ENCODE data around the gene ATG4C. TPM values are rescaled to one million over a fixed set of nuclear protein-coding genes. Genes with fewer than 3 reads are reported as not detected.
"Not testable (repeated sequence)": the region's sequence is repeated elsewhere in the genome, so short reads cannot be mapped to it uniquely, and the experiment has no call there.

ATG4C gene
- total RNA-seq, 2 donors from 2014 or later = 23.8 to 32.8 TPM

DNA sequence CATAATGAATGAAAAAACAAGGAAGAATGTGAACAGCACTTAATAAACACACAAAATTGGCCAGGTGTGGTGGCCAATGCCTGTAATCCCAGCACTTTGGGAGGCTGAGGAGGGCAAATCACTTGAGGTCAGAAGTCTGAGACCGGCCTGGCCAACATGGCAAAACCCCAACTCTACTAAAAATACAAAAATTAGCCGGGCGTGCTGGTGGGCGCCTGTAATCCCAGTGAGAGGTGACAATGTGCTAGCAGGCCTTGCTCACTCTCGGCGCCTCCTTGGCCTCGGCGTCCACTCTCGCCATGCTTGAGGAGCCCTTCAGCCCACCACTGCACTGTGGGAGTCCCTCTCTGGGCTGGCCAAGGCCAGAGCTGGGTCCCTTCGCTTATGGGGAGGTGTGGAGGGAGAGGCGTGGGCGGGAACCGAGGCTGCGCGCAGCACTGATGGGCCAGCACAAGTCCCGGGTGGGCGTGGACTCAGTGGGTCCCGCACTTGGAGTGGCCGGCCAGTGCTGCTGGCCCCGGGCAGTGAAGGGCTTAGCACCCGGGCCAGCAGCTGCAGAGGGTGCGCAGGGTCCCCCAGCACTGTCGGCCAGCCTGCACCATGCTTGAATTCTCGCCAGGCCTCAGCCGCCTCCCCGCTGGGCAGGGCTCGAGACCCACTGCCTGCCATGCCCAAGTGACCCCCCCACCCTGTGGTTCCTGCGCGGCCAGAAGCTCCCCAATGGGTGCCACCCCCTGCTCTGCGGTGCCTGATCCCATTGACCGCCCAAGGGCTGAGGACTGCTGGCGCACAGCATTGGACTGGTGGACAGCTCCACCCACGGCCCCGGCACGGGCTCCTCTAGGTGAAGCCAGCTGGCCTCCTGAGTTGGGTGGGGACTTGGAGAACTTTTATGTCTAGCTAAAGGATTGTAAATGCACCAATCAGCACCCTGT, 30.6 kb upstream of the ATG4C start:
- Histone ChIP-seq H3K27me3 (ENCODE audit: control insufficient read depth, insufficient read depth, low read length, poor library complexity, severe bottlenecking) (no peaks in the 10 kb centered on the region), H3K9ac (ENCODE audit: extremely low read depth, low read length, poor library complexity, severe bottlenecking) (no peak overlapping the region), H3K27ac (ENCODE audit: low read depth, low read length) (no peak overlapping the region), H3K9me3 (ENCODE audit: control insufficient read depth, low read length) (peaks cover 11% of the 10 kb centered on the region), H3K36me3 (ENCODE audit: control insufficient read depth, insufficient read depth, low read length) (no peaks in the 10 kb centered on the region), H3K4me1 (ENCODE audit: control insufficient read depth, insufficient read depth, low read length) (peaks cover 3% of the 10 kb centered on the region), H3K4me3 (ENCODE audit: low read length) (no peak overlapping the region)
- DNase-seq = no peak
- Mint-ChIP-seq H3K4me1 (peaks cover 30% of the 10 kb centered on the region), H3K27ac (no peak overlapping the region), H3K27me3 (ENCODE audit: insufficient read depth) (peaks cover 4% of the 10 kb centered on the region), H3K9me3 (peaks cover 29% of the 10 kb centered on the region), H3K36me3 (ENCODE audit: low read depth) (peaks cover 19% of the 10 kb centered on the region), H3K4me3 (no peak overlapping the region)
- TF ChIP-seq, protein P1, sequence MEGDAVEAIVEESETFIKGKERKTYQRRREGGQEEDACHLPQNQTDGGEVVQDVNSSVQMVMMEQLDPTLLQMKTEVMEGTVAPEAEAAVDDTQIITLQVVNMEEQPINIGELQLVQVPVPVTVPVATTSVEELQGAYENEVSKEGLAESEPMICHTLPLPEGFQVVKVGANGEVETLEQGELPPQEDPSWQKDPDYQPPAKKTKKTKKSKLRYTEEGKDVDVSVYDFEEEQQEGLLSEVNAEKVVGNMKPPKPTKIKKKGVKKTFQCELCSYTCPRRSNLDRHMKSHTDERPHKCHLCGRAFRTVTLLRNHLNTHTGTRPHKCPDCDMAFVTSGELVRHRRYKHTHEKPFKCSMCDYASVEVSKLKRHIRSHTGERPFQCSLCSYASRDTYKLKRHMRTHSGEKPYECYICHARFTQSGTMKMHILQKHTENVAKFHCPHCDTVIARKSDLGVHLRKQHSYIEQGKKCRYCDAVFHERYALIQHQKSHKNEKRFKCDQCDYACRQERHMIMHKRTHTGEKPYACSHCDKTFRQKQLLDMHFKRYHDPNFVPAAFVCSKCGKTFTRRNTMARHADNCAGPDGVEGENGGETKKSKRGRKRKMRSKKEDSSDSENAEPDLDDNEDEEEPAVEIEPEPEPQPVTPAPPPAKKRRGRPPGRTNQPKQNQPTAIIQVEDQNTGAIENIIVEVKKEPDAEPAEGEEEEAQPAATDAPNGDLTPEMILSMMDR (conservative IDR thresholded peaks at IDR 0.05) = no peak
- 94 to 95% methylated on average over 15 to 35 of the region's 35 CpGs for WGBS, 2 experiments (ENCODE audit: insufficient coverage in 1 of 2, insufficient read length in 1 of 2)

DNA sequence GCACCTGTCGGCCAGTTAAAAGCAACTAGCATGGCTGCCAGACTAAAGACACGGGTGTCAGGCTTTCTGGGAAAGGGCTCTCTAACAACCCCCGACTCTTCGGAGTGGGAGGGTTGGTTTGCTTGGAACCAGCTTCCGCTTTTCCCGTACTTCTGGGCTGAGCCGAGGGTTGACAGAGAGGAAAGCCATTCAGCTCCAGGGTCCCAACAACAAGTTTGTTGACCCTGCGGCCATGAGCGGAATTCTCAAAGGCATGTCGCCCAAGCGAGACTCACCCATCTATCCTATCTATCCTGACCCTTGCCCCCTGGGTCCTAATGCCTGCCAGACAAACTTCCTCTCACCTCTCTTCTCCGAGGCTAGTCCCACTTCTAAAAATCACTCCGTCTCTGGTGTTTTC, 29.0 kb upstream of the ATG4C start:
- 57 to 64% methylated on average over 5 to 13 of the region's 13 CpGs for WGBS, 2 experiments (ENCODE audit: insufficient coverage in 1 of 2, insufficient read length in 1 of 2)
- H3K27ac ChIP-seq (ENCODE audit: low read depth, low read length); H3K9me3 ChIP-seq (ENCODE audit: control insufficient read depth, low read length); H3K36me3 ChIP-seq (ENCODE audit: control insufficient read depth, insufficient read depth, low read length); H3K27me3 Mint-ChIP-seq (ENCODE audit: insufficient read depth); H3K9ac ChIP-seq (ENCODE audit: extremely low read depth, low read length, poor library complexity, severe bottlenecking); H3K27ac Mint-ChIP-seq; H3K4me3 ChIP-seq (ENCODE audit: low read length); H3K4me1 ChIP-seq (ENCODE audit: control insufficient read depth, insufficient read depth, low read length); H3K27me3 ChIP-seq (ENCODE audit: control insufficient read depth, insufficient read depth, low read length, poor library complexity, severe bottlenecking): not testable (repeated sequence)
- H3K9me3 Mint-ChIP-seq = peaks cover 25% of the 10 kb centered on the region
- peak overlapping the region; percentile 24 for H3K4me3 Mint-ChIP-seq
- DNase-seq = peak; percentile 69
- H3K36me3 Mint-ChIP-seq (ENCODE audit: low read depth) = peaks cover 16% of the 10 kb centered on the region
- peaks cover 43% of the 10 kb centered on the region for H3K4me1 Mint-ChIP-seq

DNA sequence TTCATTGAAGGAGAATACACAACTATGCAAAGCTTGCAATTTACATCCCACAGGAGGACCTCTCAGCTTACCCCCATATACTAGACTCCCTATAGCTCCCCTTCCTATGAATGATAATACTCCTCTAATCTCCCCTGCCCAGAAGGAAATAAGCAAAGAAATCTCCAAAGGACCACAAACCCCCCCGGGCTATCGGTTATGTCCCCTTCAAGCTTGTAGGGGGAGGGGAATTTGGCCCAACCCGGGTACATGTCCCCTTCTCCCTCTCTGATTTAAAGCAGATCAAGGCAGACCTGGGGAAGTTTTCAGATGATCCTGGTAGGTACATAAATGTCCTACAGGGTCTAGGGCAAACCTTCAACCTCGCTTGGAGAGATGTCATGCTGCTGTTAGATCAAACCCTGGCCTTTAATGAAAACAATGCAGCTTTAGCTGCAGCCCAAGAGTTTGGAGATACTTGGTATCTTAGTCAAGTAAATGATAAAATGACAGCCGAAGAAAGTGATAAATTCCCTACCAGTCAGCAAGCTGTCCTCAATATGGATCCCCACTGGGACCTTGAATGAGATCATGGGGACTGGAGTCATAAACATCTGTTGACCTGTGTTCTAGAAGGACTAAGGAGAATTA, 27.6 kb upstream of the ATG4C start:
- peak overlapping the region; percentile 7 for H3K4me3 Mint-ChIP-seq

DNA sequence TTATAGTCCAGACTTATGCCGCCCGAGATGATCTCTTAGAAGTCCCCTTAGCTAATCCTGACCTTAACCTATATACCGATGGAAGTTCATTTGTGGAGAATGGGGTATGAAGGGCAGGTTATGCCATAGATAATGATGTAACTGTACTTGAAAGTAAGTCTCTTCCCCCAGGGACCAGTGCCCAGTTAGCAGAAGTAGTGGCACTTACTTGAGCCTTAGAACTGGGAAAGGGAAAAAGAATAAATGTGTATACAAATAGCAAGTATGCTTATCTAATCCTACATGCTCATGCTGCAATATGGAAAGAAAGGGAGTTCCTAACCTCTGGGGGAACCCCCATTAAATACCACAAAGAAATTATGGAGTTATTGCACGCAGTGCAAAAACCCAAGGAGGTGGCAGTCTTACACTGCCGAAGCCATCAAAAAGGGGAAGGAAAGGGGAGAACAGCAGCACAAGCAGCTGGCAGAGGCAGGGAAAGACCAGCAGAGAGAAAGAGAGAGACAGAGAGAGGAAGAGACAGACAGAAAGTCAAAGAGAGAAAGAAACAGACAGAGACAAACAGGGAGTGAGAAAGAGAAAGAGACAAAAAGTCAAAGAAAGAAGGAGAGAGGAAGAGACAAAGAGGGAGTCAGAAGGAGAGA, 24.6 kb upstream of the ATG4C start:
- H3K4me3 Mint-ChIP-seq; H3K4me3 ChIP-seq (ENCODE audit: low read length); H3K9ac ChIP-seq (ENCODE audit: extremely low read depth, low read length, poor library complexity, severe bottlenecking); H3K36me3 ChIP-seq (ENCODE audit: control insufficient read depth, insufficient read depth, low read length); H3K27me3 Mint-ChIP-seq (ENCODE audit: insufficient read depth); H3K27me3 ChIP-seq (ENCODE audit: control insufficient read depth, insufficient read depth, low read length, poor library complexity, severe bottlenecking); DNase-seq; H3K4me1 ChIP-seq (ENCODE audit: control insufficient read depth, insufficient read depth, low read length); H3K27ac ChIP-seq (ENCODE audit: low read depth, low read length): not testable (repeated sequence)
- WGBS, 2 experiments (ENCODE audit: insufficient coverage in 1 of 2, insufficient read length in 1 of 2) = 93 to 94% methylated on average over 2 to 3 of the region's 5 CpGs
- peaks cover 20% of the 10 kb centered on the region for H3K9me3 ChIP-seq (ENCODE audit: control insufficient read depth, low read length)
- peaks cover 21% of the 10 kb centered on the region for H3K36me3 Mint-ChIP-seq (ENCODE audit: low read depth)
- H3K4me1 Mint-ChIP-seq = peaks cover 47% of the 10 kb centered on the region
- peak overlapping the region; percentile 74 for H3K27ac Mint-ChIP-seq
- peaks cover 33% of the 10 kb centered on the region for H3K9me3 Mint-ChIP-seq

More for the DNA sequence above, 27.6 kb upstream of the ATG4C start:
- not testable (repeated sequence) for H3K9me3 ChIP-seq (ENCODE audit: control insufficient read depth, low read length); H3K4me1 ChIP-seq (ENCODE audit: control insufficient read depth, insufficient read depth, low read length); DNase-seq; H3K4me3 ChIP-seq (ENCODE audit: low read length); H3K27me3 ChIP-seq (ENCODE audit: control insufficient read depth, insufficient read depth, low read length, poor library complexity, severe bottlenecking); H3K27ac Mint-ChIP-seq; H3K36me3 ChIP-seq (ENCODE audit: control insufficient read depth, insufficient read depth, low read length); H3K27ac ChIP-seq (ENCODE audit: low read depth, low read length); H3K27me3 Mint-ChIP-seq (ENCODE audit: insufficient read depth); H3K9ac ChIP-seq (ENCODE audit: extremely low read depth, low read length, poor library complexity, severe bottlenecking)
- 33 to 53% methylated on average over 2 to 5 of the region's 5 CpGs for WGBS, 2 experiments (ENCODE audit: insufficient coverage in 1 of 2, insufficient read length in 1 of 2)
- Mint-ChIP-seq H3K4me1 (peaks cover 45% of the 10 kb centered on the region), H3K36me3 (ENCODE audit: low read depth) (peaks cover 20% of the 10 kb centered on the region), H3K9me3 (peaks cover 34% of the 10 kb centered on the region)

DNA sequence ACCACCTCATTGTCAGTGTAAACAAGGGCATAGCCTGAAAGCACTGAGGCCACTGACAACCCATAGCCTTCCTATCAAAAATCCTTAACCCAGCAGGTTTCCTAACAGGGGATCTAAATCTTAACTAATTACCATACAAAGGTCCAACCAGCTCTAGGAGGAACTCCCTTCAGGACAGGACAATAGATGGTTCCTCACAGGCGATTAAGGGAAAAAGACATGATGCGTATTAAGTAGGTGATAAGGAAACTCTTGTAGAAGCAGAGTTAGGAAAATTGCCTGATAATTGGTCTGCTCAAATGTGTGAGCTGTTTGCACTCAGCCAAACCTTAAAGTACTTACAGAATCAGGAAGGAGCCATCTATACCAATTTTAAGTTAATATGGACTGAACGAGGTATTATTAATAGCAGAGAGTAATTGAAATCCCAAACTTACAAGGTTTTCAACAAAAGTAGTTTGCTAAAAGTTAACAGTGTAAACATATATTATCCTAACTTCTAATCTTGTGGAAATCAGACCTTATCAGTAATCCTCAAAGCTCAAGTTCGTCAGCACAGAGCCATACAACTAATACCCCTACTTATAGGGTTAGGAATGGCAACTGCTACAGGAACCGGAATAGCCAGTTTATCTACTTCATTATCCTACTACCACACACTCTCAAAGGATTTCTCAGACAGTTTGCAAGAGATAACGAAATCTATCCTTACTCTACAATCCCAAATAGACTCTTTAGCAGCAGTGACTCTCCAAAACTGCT, 23.7 kb upstream of the ATG4C start:
- H3K9ac ChIP-seq (ENCODE audit: extremely low read depth, low read length, poor library complexity, severe bottlenecking); H3K27me3 Mint-ChIP-seq (ENCODE audit: insufficient read depth); H3K4me3 Mint-ChIP-seq; H3K27ac ChIP-seq (ENCODE audit: low read depth, low read length); H3K4me3 ChIP-seq (ENCODE audit: low read length); H3K27me3 ChIP-seq (ENCODE audit: control insufficient read depth, insufficient read depth, low read length, poor library complexity, severe bottlenecking); H3K4me1 ChIP-seq (ENCODE audit: control insufficient read depth, insufficient read depth, low read length); DNase-seq; H3K36me3 ChIP-seq (ENCODE audit: control insufficient read depth, insufficient read depth, low read length): not testable (repeated sequence)
- Mint-ChIP-seq H3K4me1 (peaks cover 46% of the 10 kb centered on the region), H3K36me3 (ENCODE audit: low read depth) (peaks cover 12% of the 10 kb centered on the region), H3K27ac (peak overlapping the region; percentile 87), H3K9me3 (peaks cover 25% of the 10 kb centered on the region)
- peaks cover 20% of the 10 kb centered on the region for H3K9me3 ChIP-seq (ENCODE audit: control insufficient read depth, low read length)
- 17 to 56% methylated on average over 2 to 4 of the region's 6 CpGs for WGBS, 2 experiments (ENCODE audit: insufficient coverage in 1 of 2, insufficient read length in 1 of 2)

Data from endodermal cell (in vitro differentiated cells).